Measurements from ENCODE around the gene SMG6.

The SMG6 gene

DNA sequence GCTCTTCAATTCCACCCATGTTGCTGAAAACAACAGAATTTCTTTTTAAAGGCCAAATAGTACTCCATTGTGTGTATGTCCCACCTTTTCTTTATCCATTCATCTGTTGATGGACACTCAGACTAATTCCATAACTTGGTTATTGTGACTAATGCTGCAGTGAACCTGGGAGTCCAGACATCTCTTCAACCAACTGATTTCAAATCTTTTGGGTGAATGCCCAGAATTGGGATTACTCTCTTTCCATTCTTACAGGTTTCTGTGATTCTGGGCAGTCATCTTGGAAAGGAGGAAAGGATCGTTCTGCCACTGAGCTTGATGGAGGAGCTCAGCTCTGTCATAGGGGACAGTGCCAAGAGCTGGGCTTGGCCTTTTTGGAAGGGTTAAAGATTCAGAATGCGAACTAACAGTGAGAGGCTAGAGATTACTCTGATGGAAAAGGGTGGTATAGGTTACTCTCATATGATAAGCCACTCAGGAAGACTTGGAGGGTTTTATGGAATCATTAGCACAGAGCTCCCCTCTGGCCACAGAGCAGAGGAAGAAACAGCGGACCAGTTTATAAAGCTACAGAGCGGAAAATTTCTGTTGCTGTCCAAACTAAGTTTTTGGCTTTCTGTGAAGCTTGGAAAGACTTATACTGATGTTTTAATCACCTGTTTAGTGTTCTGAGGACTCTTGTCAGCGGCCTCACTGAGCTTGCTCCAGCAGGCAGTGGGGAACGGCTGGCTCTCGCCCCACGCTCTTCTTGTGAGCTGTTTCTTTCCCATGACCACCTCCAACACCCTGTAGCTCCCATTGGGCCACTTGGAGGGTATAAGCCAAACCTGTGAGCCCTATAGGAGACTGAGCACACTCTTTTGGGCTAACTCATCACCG lies 200.4 kb downstream of the SMG6 start:
- DNase-seq (ENCODE audit: low spot score), result no peak

DNA sequence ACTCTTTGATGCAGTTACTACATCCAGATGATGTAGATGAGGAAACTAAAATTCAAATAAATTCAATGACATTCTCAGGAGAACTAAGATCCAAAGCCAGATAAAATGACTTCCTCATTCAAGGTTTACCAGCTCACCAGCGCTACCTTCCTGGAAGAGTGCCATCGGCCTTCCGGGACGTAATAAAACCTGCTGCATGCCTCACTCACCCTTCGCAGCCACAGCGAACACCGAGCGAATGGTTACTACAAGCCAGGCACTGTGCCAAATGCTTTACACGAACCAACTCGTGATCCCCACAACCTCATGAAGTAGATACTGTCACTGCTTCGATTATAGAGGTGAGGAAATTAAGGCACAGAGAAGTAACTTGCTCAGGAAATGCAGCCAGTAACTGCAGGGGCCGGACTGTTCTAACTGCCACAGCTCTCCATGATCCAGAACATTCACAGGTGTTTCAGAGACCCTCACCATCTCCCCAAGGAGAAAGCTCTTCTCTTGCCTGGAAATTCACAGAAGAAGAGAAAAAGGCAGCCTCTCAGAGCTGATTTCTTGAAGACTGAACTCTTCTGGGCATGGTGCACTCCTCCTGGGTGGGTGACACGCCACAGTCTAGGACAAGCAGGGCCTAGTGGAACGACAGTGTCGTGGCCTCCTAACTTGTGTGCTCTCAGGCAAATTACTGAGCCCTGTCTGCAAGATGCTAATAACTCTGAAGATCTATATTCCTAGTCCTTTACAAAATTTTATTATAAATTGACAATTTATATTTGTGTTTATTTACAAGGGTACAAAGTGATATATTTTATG lies 201.9 kb downstream of the SMG6 start:
- DNase-seq (ENCODE audit: low spot score), result no peak

GRCh38 chr17:2095536-2095910 lies 208.1 kb downstream of the SMG6 start:
- no peak for DNase-seq (ENCODE audit: low spot score)

DNA sequence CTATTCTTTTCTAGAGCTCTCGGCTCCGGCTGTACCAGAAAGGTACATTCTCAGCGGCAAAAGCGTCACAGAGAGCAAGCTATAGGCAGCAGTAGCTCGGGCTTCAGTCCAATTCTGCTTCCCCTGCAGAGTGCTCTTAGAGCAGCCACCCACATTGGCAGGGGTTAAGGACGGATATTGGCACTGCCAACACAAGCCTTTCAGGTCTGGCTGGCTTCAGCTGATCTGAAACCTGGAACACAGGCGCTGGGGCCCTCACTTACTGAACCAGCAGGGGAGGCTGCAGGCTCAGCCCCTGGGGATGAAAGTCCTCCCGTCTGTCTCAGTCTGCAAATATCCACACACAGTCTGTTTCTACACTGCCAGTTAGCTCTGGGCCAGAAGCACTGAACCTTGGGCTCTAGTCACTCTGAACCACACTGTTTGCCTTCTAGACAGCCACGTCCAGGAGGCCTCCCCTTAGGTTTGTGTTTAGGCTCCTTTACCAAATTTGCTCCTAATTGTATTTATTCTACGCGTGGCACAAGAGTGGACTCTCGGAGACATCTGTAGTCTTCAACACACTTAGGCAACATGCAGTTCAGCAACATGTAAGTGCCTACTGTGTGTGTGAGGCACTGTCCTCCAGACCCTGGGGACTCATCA lies 208.6 kb downstream of the SMG6 start:
- peak; percentile 80 for DNase-seq (ENCODE audit: low spot score)

DNA sequence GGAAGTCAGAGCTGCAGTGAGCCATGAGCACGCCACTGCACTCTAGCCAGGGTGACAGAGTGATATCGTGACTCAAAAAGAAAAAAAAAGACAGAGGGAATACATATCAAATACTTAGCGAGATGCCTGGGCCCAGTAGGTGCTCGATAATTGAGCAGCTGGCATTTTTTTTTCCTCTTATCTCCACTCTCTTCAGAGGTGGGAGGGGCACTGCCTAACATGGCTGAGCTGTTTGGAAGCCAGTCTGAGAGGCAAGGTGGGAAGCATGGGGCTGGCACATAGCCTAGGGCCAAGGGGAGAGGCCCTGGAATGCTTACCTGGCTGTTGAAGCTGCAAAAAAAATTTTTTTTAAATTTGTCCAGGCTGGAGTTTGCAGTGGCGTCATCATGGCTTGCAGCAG lies 210.2 kb downstream of the SMG6 start:
- no peak for DNase-seq (ENCODE audit: low spot score)

GRCh38 chr17:2092253-2092652 lies 211.3 kb downstream of the SMG6 start:
- DNase-seq (ENCODE audit: low spot score), result no peak

- peak; percentile 40 for DNase-seq (ENCODE audit: low spot score)
These were observed 212.6 kb downstream of the SMG6 start for GRCh38 chr17:2090804-2091534.

GRCh38 chr17:2090210-2090641 lies 213.4 kb downstream of the SMG6 start:
- DNase-seq (ENCODE audit: low spot score), result no peak

DNA sequence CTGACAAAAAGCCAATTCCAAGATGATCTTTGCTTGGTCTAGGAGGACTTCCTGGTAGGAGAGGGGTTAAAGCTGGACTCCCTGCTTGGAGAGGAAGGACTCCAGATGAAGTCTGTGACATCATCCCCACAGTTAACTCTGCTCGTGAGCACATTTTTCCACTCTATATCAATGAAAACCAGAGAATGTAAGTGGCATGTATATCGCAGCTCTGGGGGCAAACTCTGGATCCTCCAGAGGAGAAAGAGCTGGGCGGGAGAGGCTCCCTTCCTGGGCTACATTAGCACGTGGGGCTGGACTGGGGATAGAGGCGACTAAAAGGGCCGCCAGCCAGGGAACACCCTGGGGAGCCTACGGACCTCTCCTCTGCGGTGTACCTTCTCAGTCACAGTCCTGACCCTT lies 214.6 kb downstream of the SMG6 start:
- DNase-seq (ENCODE audit: low spot score), result no peak

DNA sequence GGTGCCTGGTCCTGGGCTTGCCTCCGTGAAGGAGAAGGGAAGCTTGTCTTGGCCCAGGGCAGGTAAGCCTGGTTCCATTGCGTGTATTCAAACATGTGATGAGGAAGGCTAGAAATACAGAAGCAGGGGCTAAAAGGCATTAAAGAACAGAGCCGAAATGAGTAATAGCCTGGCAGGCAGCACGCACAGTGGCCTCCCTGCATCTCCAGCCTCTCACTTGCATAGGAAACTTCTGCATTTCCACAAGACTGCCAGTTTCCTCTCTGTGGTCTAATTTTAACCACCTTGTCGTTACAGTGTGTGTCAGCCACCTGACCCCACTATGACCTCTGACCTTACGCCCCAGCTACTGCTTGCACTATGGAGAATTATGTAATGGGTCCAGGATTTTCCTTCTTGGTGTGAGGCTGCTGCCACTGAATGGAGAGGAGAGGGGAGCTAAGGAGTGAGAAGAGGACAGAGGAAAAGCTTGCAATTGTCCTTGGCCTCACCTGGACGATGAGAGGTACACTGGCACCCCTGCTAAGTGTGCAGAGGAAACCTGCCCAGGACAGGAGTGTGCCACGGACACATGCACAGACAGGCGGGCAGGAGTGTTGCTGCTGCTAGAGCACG lies 215.9 kb downstream of the SMG6 start:
- DNase-seq (ENCODE audit: low spot score), result peak; percentile 69

GRCh38 chr17:2086306-2086705 lies 217.3 kb downstream of the SMG6 start:
- DNase-seq (ENCODE audit: low spot score), result no peak

- no peak for DNase-seq (ENCODE audit: low spot score)
These were observed 218.0 kb downstream of the SMG6 start for GRCh38 chr17:2085648-2085949.

GRCh38 chr17:2084766-2085647 lies 218.6 kb downstream of the SMG6 start:
- no peak for DNase-seq (ENCODE audit: low spot score)

DNA sequence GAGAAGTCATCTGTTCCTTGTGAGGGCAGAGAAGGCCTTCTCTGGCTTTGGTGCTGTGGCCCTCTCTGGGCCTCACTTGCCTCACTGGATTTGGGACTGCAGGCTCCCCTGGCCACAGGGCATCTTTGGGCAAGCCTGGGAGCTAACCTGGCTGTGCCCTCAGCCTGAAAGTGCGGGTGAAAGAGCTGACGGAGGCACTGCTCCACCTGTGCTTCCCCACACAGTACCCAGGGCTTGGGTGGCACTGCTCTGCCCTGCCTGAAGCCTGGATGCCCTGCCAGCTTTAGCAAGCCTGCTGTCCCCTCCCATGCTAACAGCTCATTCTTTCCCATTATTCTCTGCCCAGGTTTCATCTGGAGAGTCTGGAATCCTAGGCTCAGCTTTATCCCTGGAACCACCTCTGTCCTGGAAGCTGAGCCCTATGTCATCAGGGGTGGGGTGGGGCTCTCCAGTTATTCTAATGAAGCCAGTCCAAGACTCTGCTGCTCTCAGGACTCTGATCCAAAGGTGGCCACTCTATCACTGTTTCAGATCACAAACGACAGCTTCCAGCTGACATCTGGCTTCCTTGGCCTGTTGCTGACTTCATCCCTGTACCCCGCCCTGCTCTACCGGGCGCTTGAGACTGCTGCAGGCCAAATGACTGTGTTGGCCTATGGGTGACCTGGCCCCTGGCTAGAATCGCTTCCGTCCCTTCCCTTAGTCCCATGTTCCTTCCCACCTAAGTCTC lies 219.4 kb downstream of the SMG6 start:
- no peak for DNase-seq (ENCODE audit: low spot score)

DNA sequence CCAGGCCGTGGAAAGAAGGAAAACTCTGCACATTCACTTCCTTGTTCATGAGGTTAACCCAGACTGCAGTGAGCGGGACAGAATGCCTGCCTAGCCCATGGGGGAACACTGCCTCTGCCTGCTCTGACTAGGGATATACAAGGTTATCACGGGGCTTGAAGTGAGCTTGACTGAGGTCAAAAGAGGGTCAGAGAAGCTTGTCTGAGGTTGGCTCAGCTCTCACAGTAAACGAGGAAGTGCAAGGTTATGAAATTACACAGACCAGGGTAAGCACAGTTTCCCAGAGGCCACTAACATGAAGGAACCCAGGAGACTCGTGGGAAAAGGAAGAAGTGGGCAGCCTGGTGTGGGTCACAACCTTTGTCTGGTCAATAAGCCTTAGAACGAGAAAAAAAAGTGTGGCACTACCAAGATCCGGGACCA lies 220.0 kb downstream of the SMG6 start:
- peak; percentile 74 for DNase-seq (ENCODE audit: low spot score)

GRCh38 chr17:2082003-2082781 lies 221.4 kb downstream of the SMG6 start:
- DNase-seq (ENCODE audit: low spot score), result no peak

DNA sequence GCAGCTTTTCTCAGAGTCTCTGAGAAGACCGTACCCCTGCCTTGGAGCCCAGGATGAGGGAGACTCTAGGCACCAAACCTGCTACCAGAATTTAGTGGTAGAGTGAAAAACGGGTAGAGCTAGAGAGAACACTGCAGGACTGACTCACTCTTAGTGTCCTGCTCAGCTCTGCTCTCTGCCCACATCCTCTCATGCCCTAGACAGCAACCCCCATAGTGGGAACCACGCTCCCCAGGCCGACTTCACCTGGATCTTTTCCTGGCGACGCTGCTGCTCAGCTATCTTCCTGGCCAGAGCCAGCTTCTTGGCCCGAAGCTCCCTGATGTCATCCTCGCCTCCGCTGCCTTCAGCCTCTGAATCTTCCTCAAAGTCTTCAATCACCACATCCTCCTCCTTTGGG lies 222.0 kb downstream of the SMG6 start:
- no peak for DNase-seq (ENCODE audit: low spot score)

DNA sequence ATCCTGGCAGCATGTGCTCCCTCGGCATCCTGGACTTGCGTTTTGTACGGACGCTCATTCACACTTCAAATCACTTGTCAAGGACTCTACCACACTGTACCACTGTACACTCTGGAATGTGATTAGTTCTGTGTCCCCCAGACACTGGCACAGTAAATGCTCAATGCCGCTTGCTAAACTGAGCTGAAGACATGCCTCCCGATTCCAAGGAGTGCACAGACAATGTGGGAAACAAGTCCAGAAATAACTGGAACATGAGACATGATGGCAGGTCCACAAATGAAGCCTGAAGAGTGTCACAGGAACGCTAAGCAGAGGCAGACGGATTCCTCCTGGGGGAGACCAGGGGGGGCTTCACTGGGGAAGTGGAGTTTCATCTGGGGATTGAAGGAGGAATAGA lies 226.5 kb downstream of the SMG6 start:
- no peak for DNase-seq (ENCODE audit: low spot score)
